Mononuclear cell (primary cell): Measurements from ENCODE around the gene VDR. TPM values are rescaled to one million over a fixed set of nuclear protein-coding genes. Genes with fewer than 3 reads are reported as not detected.

Source experiments
- H3K27me3 ChIP-seq: 2 replicates; pipeline ENCODE4 v1.6.0; 2011; ENCODE audit warnings: low read length, control low read depth; ENCODE audit not compliant: insufficient read depth
- H3K4me1 ChIP-seq: 2 replicates; pipeline ENCODE4 v1.5.1; 2011; ENCODE audit warnings: mild to moderate bottlenecking, low read length, control low read depth; ENCODE audit not compliant: insufficient read depth
- H3K4me3 ChIP-seq: 2 replicates; pipeline ENCODE4 v1.5.1; 2011; ENCODE audit warnings: mild to moderate bottlenecking, low read length, moderate library complexity
- H3K9me3 ChIP-seq: 2 replicates; pipeline ENCODE4 v1.5.1; 2011; ENCODE audit warnings: low read depth, mild to moderate bottlenecking, control low read depth, low read length
- total RNA-seq: library from RNA; depleted of rRNA; stranded (reverse); fragments of >200 nt; gene quantifications from one replicate; pipeline ENCODE4 v1.2.3, GENCODE V29; 2012

VDR gene
- total RNA-seq, 1 donor, result 6.0 TPM

DNA sequence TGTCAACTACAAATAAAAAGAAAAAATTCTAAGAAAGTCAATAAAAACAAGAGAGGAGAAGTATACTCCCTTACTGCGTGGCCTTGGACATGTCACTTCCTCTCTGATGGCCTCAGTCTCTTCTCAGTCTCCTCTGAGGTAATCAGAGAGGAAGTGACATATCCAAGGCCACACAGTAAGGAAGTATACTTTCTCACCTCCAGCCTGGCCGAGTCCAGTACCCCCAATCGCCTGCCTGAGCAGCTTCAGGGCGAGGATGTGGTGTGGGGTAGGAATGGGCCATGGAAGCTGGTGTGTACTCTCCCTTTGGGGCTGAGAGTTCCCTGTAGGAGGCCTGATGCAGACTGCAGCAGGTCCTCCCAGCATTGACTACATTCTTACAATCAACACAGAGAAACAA, 15.8 kb downstream of the VDR start:
- H3K4me3 ChIP-seq, result no peak overlapping the region
- no peaks in the 10 kb centered on the region for H3K27me3 ChIP-seq
- H3K4me1 ChIP-seq, result peaks cover 43% of the 10 kb centered on the region
- H3K9me3 ChIP-seq, result no peaks in the 10 kb centered on the region

GRCh38 chr12:47888153-47888819, 16.5 kb downstream of the VDR start:
- Histone ChIP-seq H3K4me1 (peaks cover 50% of the 10 kb centered on the region), H3K4me3 (no peak overlapping the region), H3K27me3 (no peaks in the 10 kb centered on the region), H3K9me3 (no peaks in the 10 kb centered on the region)

GRCh38 chr12:47887529-47887928, 17.3 kb downstream of the VDR start:
- Histone ChIP-seq H3K4me1 (peaks cover 57% of the 10 kb centered on the region), H3K4me3 (no peak overlapping the region), H3K9me3 (no peaks in the 10 kb centered on the region), H3K27me3 (no peaks in the 10 kb centered on the region)

GRCh38 chr12:47886510-47887240, 18.1 kb downstream of the VDR start:
- Histone ChIP-seq H3K4me1 (peaks cover 59% of the 10 kb centered on the region), H3K9me3 (no peaks in the 10 kb centered on the region)

GRCh38 chr12:47885566-47885965, 19.2 kb downstream of the VDR start:
- H3K4me3 ChIP-seq, result no peak overlapping the region
- no peaks in the 10 kb centered on the region for H3K9me3 ChIP-seq
- H3K4me1 ChIP-seq, result peaks cover 53% of the 10 kb centered on the region
- no peaks in the 10 kb centered on the region for H3K27me3 ChIP-seq

More at GRCh38 chr12:47886510-47887240, 18.1 kb downstream of the VDR start:
- no peaks in the 10 kb centered on the region for H3K27me3 ChIP-seq
- H3K4me3 ChIP-seq, result no peak overlapping the region

GRCh38 chr12:47885012-47885501, 19.7 kb downstream of the VDR start:
- Histone ChIP-seq H3K4me1 (peaks cover 53% of the 10 kb centered on the region), H3K9me3 (no peaks in the 10 kb centered on the region), H3K27me3 (no peaks in the 10 kb centered on the region), H3K4me3 (no peak overlapping the region)

- Histone ChIP-seq H3K4me3 (no peak overlapping the region), H3K27me3 (no peaks in the 10 kb centered on the region), H3K4me1 (peaks cover 51% of the 10 kb centered on the region), H3K9me3 (no peaks in the 10 kb centered on the region)
These were observed 20.3 kb downstream of the VDR start for GRCh38 chr12:47884501-47884900.

DNA sequence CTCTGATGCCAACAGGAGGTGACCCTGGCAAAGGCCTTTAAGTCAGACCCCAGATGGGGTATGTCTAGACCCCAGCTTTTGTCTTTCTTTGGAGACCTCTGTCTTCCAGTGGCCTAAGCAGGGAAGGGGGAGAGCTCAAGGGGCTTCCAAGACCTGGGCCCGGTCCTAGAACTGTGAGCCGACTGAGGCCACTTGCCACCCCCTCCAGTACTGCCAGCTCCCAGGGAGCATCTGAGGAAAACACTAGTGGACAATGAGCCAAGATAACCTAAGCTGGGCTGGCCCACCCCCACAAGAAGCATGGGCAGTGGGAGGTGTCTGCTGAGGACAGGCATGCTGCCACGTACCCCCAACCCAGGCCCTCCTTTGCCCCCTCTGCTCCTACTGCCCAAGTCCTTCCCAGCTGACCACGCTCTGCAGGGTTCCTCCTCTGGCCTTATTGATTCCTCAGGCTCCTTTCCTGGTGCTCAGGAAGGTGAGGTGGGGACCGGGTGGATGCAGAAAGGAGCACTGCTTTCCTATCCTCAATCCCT, 21.1 kb downstream of the VDR start:
- H3K4me3 ChIP-seq, result no peak overlapping the region
- H3K4me1 ChIP-seq, result peaks cover 45% of the 10 kb centered on the region
- no peaks in the 10 kb centered on the region for H3K9me3 ChIP-seq
- no peaks in the 10 kb centered on the region for H3K27me3 ChIP-seq

DNA sequence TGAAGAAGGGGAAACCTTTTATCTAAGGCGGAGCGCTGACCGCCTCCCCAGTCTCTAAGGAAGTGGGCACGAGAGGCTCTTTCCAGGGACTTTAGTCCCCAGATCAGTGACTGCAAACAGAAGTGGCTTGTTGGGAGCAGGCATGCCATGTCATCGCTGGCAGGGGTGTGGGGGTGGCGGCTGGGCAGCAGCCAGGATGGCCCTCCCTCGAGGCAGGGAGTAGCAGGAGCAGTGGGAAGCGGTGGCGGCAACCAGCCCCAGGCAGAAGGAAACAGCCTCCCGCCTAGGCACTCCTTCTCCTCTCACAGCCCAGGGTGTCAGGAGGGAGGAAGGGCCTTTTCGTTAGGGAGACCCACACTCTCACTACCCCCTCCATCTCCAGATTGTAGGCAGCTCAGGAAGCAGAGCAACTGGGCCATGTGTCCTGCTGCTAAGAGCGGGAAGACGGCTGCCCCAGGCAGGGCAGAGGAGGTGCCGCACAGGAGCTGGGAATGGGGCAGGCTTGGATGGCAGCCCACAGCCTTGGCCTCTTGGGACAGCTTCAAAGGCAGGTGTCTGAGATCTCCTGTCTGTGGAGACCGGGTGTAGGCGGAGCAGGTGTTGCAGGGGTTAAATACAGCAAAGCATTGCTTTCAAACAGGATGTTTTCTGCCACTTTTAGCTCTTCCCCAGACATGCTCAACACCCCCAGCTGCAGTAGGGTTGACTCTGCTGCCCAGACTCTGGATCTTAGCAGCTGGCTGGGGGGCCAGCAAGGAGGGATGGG, 21.8 kb downstream of the VDR start:
- Histone ChIP-seq H3K4me3 (no peak overlapping the region), H3K4me1 (peaks cover 42% of the 10 kb centered on the region), H3K27me3 (no peaks in the 10 kb centered on the region), H3K9me3 (no peaks in the 10 kb centered on the region)

- Histone ChIP-seq H3K27me3 (no peaks in the 10 kb centered on the region), H3K9me3 (no peaks in the 10 kb centered on the region), H3K4me1 (peaks cover 42% of the 10 kb centered on the region), H3K4me3 (no peak overlapping the region)
These were observed 22.9 kb downstream of the VDR start for GRCh38 chr12:47881826-47882427.

DNA sequence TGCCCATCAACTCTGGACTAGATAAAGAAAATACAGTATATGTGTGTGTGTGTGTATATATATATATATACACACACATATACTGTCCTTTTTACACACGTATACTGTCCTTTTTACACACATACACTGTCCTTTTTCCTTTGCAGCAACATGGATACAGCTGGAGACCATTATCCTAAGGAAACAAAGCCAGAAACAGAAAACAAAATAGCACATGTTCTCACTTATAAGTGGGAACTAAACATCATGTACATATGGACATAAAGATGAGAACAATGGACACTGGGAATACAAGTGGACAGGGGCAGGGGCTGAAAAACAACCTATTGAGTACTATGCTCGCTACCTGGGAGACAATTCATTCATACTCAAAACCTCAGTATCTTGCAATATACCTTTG, 23.7 kb downstream of the VDR start:
- H3K4me1 ChIP-seq, result peaks cover 42% of the 10 kb centered on the region
- H3K9me3 ChIP-seq, result no peaks in the 10 kb centered on the region
- no peaks in the 10 kb centered on the region for H3K27me3 ChIP-seq
- H3K4me3 ChIP-seq, result no peak overlapping the region

- peaks cover 25% of the 10 kb centered on the region for H3K4me1 ChIP-seq
- H3K27me3 ChIP-seq, result no peaks in the 10 kb centered on the region
- no peak overlapping the region for H3K4me3 ChIP-seq
- H3K9me3 ChIP-seq, result no peaks in the 10 kb centered on the region
These were observed 25.8 kb downstream of the VDR start for GRCh38 chr12:47878918-47879481.

GRCh38 chr12:47878293-47878917, 26.4 kb downstream of the VDR start:
- H3K9me3 ChIP-seq, result no peaks in the 10 kb centered on the region
- no peaks in the 10 kb centered on the region for H3K27me3 ChIP-seq
- no peak overlapping the region for H3K4me3 ChIP-seq

GRCh38 chr12:47877081-47877480, 27.7 kb downstream of the VDR start:
- peaks cover 11% of the 10 kb centered on the region for H3K4me1 ChIP-seq
- H3K27me3 ChIP-seq, result no peaks in the 10 kb centered on the region
- H3K4me3 ChIP-seq, result no peak overlapping the region
- H3K9me3 ChIP-seq, result no peaks in the 10 kb centered on the region

More at GRCh38 chr12:47878293-47878917, 26.4 kb downstream of the VDR start:
- H3K4me1 ChIP-seq, result peaks cover 19% of the 10 kb centered on the region
